Lower lobe of right lung (tissue), 2 donors: Measurements from ENCODE around the gene SH3BP5L. TPM values are rescaled to one million over a fixed set of nuclear protein-coding genes. Genes with fewer than 3 reads are reported as not detected.

ENCODE experiments used
- ATAC-seq, 2 donors: fragments of 200-7000 bp; cut with Tn5 transposase; one replicate each; pipeline ENCODE4 v1.9.1; 2020 to 2022; ENCODE audit warnings: mild to moderate bottlenecking in 2 of 2, moderate library complexity in 2 of 2
- DNase-seq: peaks from one replicate; pipeline ENCODE4 v3.0.0-alpha.2; 2020
- H3K27ac ChIP-seq: fragments of 200-600 bp; one replicate; pipeline ENCODE4 v1.8.0; 2022
- H3K27me3 ChIP-seq: fragments of 200-600 bp; one replicate; pipeline ENCODE4 v1.8.0; 2022; ENCODE audit warnings: low read depth
- H3K36me3 ChIP-seq: fragments of 200-600 bp; one replicate; pipeline ENCODE4 v1.8.0; 2022; ENCODE audit warnings: mild to moderate bottlenecking
- H3K4me1 ChIP-seq: fragments of 200-600 bp; one replicate; pipeline ENCODE4 v1.8.0; 2022
- H3K4me3 ChIP-seq: fragments of 200-600 bp; one replicate; pipeline ENCODE4 v1.8.0; 2022; ENCODE audit warnings: mild to moderate bottlenecking
- H3K9me3 ChIP-seq: fragments of 200-600 bp; one replicate; pipeline ENCODE4 v1.8.0; 2022
- CTCF ChIP-seq: fragments of 200-600 bp; IDR thresholded peaks from one replicate; pipeline ENCODE4 v1.8.0; 2022; ENCODE audit warnings: antibody characterized with exemption, mild to moderate bottlenecking
- intact Hi-C: fragments of 100-400 bp; cut with DNase I; formaldehyde crosslinking; loops from one replicate; pipeline ENCODE4 v1.11.0; 2022
- total RNA-seq: library from RNA; stranded (reverse); fragmentation: NEBNext Ultra II Directional; extraction: Animal tissue kit (Norgen Biotek cat#: 25700); gene quantifications from one replicate; pipeline ENCODE4 v1.2.1, GENCODE V29; 2021
- donor health status: DM: no; HTN: yes; CAD: no; lungs with severe emphysema.

The SH3BP5L gene
- total RNA-seq, 1 donor from 2014 or later: 25.0 TPM

DNA sequence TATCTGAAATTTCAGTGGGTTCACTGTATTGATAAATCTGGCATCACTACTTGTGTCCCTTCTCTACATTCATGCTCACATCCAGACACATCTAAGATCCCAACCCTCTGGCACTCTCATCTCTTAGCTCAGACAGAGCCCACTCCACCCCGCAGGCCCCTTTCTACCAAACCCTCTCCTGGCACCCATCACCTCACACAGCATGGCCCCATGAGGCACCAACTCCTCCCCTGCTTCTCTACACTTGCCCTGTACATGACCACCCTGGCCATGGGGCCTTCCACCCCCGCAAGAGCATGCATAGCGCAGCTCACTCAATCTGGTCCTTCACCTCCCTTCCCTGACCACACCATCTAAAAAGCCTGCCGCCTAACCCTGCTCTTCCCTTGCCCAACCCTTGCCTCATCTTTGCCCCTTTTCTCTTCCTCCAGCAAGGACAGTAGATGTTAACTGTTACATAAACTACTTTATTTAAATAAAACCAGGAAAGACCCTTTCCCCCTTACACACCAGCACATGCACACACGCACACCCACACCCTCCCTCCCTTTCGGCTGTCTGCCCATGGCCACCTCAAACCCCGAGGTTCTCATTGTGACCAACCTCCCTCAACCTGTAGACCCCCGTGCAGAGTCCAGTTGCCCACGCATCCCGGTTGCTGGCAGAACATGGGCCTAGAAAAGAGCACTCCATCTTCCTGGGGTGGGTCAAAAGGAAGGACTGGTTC, 15.6 kb downstream of the SH3BP5L start:
- ATAC-seq: no peak
- Histone ChIP-seq H3K9me3 (no peaks in the 10 kb centered on the region), H3K27me3 (no peaks in the 10 kb centered on the region), H3K36me3 (peaks cover 42% of the 10 kb centered on the region), H3K4me1 (peaks cover 35% of the 10 kb centered on the region), H3K4me3 (no peak overlapping the region), H3K27ac (no peak overlapping the region)
- no peak for DNase-seq
- intact Hi-C loops: no loop called here
- TF ChIP-seq CTCF: no peak

- ATAC-seq (no peak), DNase-seq (no peak)
- TF ChIP-seq CTCF: no peak
- Histone ChIP-seq H3K9me3 (no peaks in the 10 kb centered on the region), H3K36me3 (peaks cover 29% of the 10 kb centered on the region), H3K27ac (no peak overlapping the region), H3K4me3 (no peak overlapping the region), H3K4me1 (peaks cover 37% of the 10 kb centered on the region), H3K27me3 (no peaks in the 10 kb centered on the region)
- intact Hi-C loops: no loop called here
Measured at GRCh38 chr1:248808876-248809275, 16.8 kb downstream of the SH3BP5L start.

- Histone ChIP-seq H3K4me3 (no peak overlapping the region), H3K36me3 (peaks cover 14% of the 10 kb centered on the region), H3K9me3 (no peaks in the 10 kb centered on the region), H3K4me1 (peaks cover 37% of the 10 kb centered on the region), H3K27ac (no peak overlapping the region), H3K27me3 (no peaks in the 10 kb centered on the region)
- peak; percentile 75 for TF ChIP-seq CTCF
- intact Hi-C loops: no loop called here
- peak; percentile 76 for DNase-seq
- peak; percentile 78 for ATAC-seq
Measured at GRCh38 chr1:248807067-248807737, 18.5 kb downstream of the SH3BP5L start.

DNA sequence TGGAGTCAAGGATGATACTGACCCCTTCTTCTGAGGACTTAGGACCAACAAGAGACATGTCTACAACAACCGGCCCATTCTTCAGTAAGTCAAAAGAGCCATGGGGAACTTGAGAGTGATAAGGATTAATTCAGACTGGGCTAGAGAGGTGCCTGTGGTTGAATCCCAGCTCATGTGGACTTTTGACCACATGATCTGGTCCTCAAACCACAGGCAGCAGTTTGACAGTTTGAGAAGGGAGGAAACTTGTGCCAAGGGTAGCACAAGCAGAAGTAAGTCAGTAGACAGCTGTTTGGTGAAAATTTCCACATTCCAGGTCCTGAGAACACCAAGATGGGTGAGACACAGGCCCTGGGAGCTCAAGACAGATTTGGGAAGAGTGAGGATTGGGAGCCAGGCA, 19.8 kb downstream of the SH3BP5L start:
- H3K4me3 ChIP-seq: no peak overlapping the region
- H3K27ac ChIP-seq: no peak overlapping the region

More for the DNA sequence above, 19.8 kb downstream of the SH3BP5L start:
- peaks cover 30% of the 10 kb centered on the region for H3K4me1 ChIP-seq
- peaks cover under 1% of the 10 kb centered on the region for H3K36me3 ChIP-seq
- DNase-seq: no peak
- intact Hi-C loops: no loop called here
- ATAC-seq: peak; percentile 24 to 60
- TF ChIP-seq CTCF: no peak
- H3K27me3 ChIP-seq: no peaks in the 10 kb centered on the region
- no peaks in the 10 kb centered on the region for H3K9me3 ChIP-seq
